ENCODE measurements around the gene AGT.

The AGT gene

GRCh38 chr1:230713915-230714764, at the start of gene AGT:
Gene AGT (minus strand): TSS chr1:230714122. CDS start chr1:230710823, 3,299 bp downstream.
- peak; percentile 37 for DNase-seq (ENCODE audit: low read depth)

- no peak for DNase-seq (ENCODE audit: low read depth)
Measured at GRCh38 chr1:230761443-230762167, 47.7 kb upstream of the AGT start.

- DNase-seq (ENCODE audit: low read depth), result no peak
Measured at GRCh38 chr1:230760360-230760827, 46.5 kb upstream of the AGT start.

GRCh38 chr1:230759369-230760065, 45.6 kb upstream of the AGT start:
- DNase-seq (ENCODE audit: low read depth), result no peak

GRCh38 chr1:230758709-230759368, 44.9 kb upstream of the AGT start:
- DNase-seq (ENCODE audit: low read depth), result no peak

DNA sequence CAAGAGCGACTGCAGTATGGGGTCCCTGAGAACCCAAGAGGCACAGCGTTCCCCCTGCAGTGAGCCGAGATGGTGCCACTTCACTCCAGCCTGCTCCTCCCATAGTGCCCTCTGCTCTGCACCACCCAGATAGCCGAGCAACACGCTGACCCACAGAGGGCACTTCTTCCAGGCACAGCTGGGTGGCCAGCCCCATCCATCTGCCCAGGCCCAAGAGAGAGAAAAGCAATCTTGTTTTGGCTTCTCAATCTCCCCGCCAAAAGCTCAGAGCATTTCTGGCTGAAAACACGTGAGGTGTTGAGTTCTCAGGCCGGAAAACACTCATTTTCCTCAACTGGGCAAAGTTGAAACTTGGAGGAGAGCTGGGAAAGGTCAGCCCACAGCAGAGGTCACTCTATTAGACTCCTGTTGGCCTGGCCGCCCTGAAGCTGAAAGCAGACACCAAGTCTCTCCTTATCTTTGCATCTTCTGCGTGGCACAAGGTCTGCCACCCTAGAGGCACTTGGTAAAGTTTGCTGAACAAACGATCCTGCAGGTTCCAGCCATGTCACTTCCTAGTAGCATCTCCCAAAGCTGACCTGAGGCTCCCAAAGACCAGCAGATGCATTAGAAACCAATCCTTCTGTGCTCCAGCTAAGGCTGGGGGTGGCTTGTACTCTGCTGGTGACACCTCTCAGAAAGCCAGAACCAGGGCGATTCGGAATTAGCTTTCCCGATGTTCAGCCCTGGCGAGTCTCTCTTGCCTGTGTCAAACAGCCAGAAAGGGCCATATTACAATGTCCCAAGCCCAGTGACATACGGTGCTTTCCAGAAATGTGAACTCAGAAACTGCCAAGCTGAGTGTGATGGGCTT, 44.2 kb upstream of the AGT start:
- no peak for DNase-seq (ENCODE audit: low read depth)

- DNase-seq (ENCODE audit: low read depth), result no peak
Measured at GRCh38 chr1:230754796-230755195, 40.9 kb upstream of the AGT start.

DNA sequence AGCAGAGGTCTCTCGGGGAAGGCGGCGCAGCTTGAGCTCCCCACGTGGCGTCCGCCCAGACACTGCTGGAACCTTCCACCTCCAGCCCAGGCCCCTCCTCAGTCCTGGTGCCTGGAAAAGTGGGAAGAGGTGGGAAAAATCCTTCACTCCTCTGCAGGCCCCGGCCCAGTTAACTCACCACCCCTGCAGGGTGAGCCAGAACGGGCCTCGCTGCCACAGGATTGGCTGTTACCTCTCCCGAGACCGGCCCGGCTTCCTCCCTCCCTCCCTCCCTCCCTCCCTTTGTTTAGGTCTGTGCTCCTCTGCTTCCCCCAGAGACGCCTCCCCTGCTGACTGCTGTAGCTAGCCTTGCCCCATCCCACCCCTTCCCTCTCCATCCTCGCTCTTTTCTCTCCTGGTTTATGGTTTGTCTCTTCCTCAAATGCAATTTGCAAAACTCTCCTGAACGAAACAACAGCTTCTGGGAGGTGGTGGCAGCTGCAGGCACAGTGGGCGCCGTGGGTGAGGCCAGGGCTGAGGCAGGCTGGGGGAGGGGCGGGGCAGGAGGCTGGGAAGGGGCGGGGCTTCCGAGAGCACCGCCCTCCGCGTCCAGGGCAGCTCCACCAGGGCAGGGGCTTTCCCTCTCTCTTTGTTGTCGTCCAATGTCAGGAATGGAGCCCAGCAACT, 39.8 kb upstream of the AGT start:
- DNase-seq (ENCODE audit: low read depth), result no peak

DNA sequence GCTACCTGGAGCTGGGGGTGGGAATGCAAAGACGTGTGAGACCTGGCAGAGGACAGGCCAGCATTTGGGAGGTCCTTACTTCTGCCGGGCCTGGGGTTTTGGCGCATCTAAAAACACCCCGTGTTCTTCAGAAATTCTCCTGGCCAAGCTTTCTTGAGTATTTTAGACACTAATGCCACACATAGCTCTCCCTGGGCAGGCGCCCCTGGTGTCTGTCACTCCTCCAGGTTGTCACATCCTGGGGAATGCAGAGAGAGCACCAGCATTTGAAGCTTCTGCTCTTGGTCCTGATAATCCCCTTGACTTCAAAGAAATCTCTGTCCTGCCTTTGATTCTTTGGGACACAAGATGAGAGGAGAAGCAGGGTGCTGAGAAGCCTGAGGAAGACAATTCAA, 39.3 kb upstream of the AGT start:
- DNase-seq (ENCODE audit: low read depth), result no peak

GRCh38 chr1:230752407-230752806, 38.5 kb upstream of the AGT start:
- no peak for DNase-seq (ENCODE audit: low read depth)

GRCh38 chr1:230750986-230751625, 37.2 kb upstream of the AGT start:
- DNase-seq (ENCODE audit: low read depth), result no peak

DNA sequence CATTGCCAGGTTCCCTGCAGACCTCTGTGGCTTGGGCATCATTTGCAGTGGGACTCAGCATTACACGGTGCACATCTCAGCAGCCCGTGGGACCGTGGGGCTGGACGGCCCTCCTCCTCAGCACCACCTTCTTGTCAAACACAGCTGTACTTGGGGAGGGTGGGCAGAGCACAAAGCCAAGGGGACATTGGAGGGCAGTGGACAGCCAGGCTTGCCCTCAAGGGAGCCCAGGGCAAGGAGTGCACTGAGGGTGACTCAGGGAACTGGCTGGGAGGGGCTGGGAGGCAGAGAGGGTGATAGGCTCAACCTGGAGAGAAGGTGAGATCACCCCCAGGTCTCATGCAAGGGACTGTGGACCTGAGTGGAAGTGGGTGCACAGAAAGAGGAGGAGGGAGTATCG, 36.7 kb upstream of the AGT start:
- DNase-seq (ENCODE audit: low read depth), result no peak

GRCh38 chr1:230749635-230750034, 35.7 kb upstream of the AGT start:
- DNase-seq (ENCODE audit: low read depth), result no peak

- no peak for DNase-seq (ENCODE audit: low read depth)
Measured at GRCh38 chr1:230749150-230749549, 35.2 kb upstream of the AGT start.

GRCh38 chr1:230747890-230748800, 34.2 kb upstream of the AGT start:
- DNase-seq (ENCODE audit: low read depth), result no peak

DNA sequence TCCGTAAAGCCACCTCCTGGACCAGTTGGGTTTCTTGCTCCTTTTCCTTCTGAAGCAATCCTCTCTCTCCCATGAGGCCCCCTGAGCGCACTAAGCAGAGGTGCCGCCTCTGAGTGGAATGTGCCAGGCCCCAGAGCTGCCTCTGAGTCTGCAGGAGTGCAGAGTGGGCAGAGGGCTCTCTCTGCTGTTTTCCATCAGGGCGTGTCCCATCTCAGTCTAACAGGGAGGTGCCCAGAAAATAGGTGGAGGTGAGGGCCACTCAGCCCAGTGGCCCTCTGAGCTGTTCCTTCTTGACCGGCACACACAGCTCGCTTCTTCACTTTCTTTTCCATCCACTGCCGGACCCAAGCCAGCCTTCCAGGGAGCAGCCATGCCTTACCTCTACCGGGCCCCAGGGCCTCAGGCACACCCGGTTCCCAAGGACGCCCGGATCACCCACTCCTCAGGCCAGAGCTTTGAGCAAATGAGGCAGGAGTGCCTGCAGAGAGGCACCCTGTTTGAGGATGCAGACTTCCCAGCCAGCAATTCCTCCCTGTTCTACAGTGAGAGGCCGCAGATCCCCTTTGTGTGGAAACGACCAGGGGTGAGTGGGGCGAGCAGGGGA, 33.3 kb upstream of the AGT start, which contains the start of gene CAPN9:
Gene CAPN9 (plus strand): TSS at position 262 of the 604 bp plus-strand sequence. CDS start 109 bp downstream, at position 371.
- no peak for DNase-seq (ENCODE audit: low read depth)

DNA sequence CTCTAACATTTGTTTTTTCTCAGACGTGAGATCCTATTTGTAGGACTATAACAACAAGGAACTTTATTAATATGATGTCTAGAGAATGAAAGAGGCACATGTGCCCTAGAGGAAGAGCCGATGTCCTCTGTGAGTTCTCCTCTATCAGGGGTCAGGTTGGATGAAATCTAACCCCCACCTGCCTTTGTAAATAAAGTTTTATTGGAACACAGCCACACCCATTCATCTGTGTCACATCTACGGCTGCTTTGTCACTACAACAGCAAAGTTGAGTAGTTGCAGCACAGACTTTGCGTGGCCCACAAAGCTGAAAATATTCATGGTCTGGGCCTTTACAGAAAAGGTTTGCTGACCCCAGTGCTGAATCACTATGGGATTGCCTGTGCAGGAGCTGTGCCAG, 32.7 kb upstream of the AGT start:
- DNase-seq (ENCODE audit: low read depth), result no peak

DNA sequence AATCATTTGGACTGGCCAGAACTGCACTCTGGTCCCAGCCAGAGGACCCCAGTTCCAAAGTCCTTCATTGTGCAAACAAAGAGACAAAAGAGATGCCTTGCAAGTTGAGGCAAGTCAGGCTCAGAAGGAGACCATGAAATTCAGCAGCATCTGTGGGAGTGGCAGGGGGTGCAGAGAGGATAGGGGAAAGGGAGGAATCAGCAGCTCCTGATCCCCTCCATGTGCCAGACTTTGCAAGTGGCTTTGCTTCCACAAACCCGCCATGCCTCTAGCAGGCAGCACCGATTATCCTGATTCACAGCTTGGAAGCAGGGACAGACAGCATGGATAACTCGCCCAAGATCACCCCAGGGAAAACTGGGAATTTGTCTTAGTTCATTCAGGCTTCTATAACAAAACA, 31.1 kb upstream of the AGT start:
- no peak for DNase-seq (ENCODE audit: low read depth)

Measured in non-pigmented ciliary epithelial cell (primary cell).